HepG2 (cell line): Measurements from ENCODE around the gene RAB35. TPM values are rescaled to one million over a fixed set of nuclear protein-coding genes. Genes with fewer than 3 reads are reported as not detected.

Experiments
- ATF6 ChIP-seq: sonication (generic); formaldehyde crosslinking; conservative IDR thresholded peaks from 2 replicates; pipeline ENCODE4 v1.4.0; 2020; ENCODE audit warnings: missing genetic modification reagents
- DMAP1 ChIP-seq: IDR thresholded peaks from 2 replicates; pipeline ENCODE4 v1.6.1; 2016
- DNMT3B ChIP-seq: conservative IDR thresholded peaks from 2 replicates; pipeline ENCODE4 v1.6.1; 2016; ENCODE audit warnings: missing biosample characterization, control low read depth
- DR1 ChIP-seq: sonication (generic); formaldehyde crosslinking; IDR thresholded peaks from 2 replicates; pipeline ENCODE4 v1.8.0; 2021; ENCODE audit warnings: mild to moderate bottlenecking, missing genetic modification reagents, inconsistent platforms
- KLF9 ChIP-seq: IDR thresholded peaks from 2 replicates; pipeline ENCODE4 v1.6.1; 2016; ENCODE audit warnings: low read depth
- MXD4 ChIP-seq: IDR thresholded peaks from 2 replicates; pipeline ENCODE4 v1.6.1; 2016; ENCODE audit warnings: mild to moderate bottlenecking, missing biosample characterization, missing genetic modification reagents
- TAF1 ChIP-seq: sonication (generic); formaldehyde crosslinking; IDR thresholded peaks from 2 replicates; pipeline ENCODE4 v1.4.0; 2020; ENCODE audit warnings: missing genetic modification reagents
- TBL1XR1 ChIP-seq: fragments of 150-350 bp; IDR thresholded peaks from 2 replicates; pipeline ENCODE4 v1.6.1; 2014; ENCODE audit warnings: borderline replicate concordance, low read length; ENCODE audit not compliant: partially characterized antibody
- ZNF253 ChIP-seq: sonication (generic); formaldehyde crosslinking; IDR thresholded peaks from 2 replicates; pipeline ENCODE4 v1.8.0; 2022; ENCODE audit warnings: mild to moderate bottlenecking, missing genetic modification reagents, borderline replicate concordance
- ZNF331 ChIP-seq: sonication (generic); formaldehyde crosslinking; IDR thresholded peaks from 2 replicates; pipeline ENCODE4 v1.4.0; 2020; ENCODE audit warnings: missing genetic modification reagents
- ZNF333 ChIP-seq: sonication (generic); formaldehyde crosslinking; IDR thresholded peaks from 2 replicates; pipeline ENCODE4 v1.4.0; 2020; ENCODE audit warnings: mild to moderate bottlenecking, missing genetic modification reagents, borderline replicate concordance
- ZNF343 ChIP-seq: sonication (generic); formaldehyde crosslinking; IDR thresholded peaks from 2 replicates; pipeline ENCODE4 v1.4.0; 2020; ENCODE audit warnings: mild to moderate bottlenecking, missing genetic modification reagents
- ZNF512B ChIP-seq: sonication (generic); formaldehyde crosslinking; IDR thresholded peaks from 2 replicates; pipeline ENCODE4 v1.5.1; 2020; ENCODE audit warnings: missing genetic modification reagents, mild to moderate bottlenecking, borderline replicate concordance
- ZNF773 ChIP-seq: sonication (generic); formaldehyde crosslinking; IDR thresholded peaks from 2 replicates; pipeline ENCODE4 v1.4.0; 2020; ENCODE audit warnings: missing genetic modification reagents, borderline replicate concordance
- ZNF850 ChIP-seq: sonication (generic); formaldehyde crosslinking; conservative IDR thresholded peaks from 2 replicates; pipeline ENCODE4 v1.9.0; 2021; ENCODE audit warnings: mild to moderate bottlenecking, missing genetic modification reagents
- ZSCAN25 ChIP-seq: sonication (generic); formaldehyde crosslinking; IDR thresholded peaks from 2 replicates; pipeline ENCODE4 v1.8.0; 2022; ENCODE audit warnings: mild to moderate bottlenecking, missing genetic modification reagents
- polyA plus RNA-seq, 8 experiments: library from polyadenylated mRNA; depleted of rRNA in 3 of 8; stranded (reverse) in 7 of 8; unstranded in 1 of 8; fragments of >200 nt; fragmentation: Illumina TruSeq in 4 of 8; extraction: Trizol in 4 of 8; gene quantifications; 2 replicates each; pipeline versions ENCODE4 v1.2.1 to v1.2.3, GENCODE V29; 2011 to 2016; ENCODE audit warnings: low read depth in 4 of 8, missing spikeins in 1 of 8, mixed read lengths in 1 of 8; ENCODE audit not compliant: insufficient read depth in 1 of 8
- total RNA-seq, 5 experiments: library from RNA; depleted of rRNA; stranded (reverse); fragments of >200 nt; fragmentation: Illumina TruSeq; extraction: Trizol; gene quantifications; 2 replicates each; pipeline ENCODE4 v1.2.3, GENCODE V29; 2016; ENCODE audit warnings: low read depth in 1 of 5
- TF ChIP-seq, protein P1 (sequence below): sonication (generic); formaldehyde crosslinking; IDR thresholded peaks from 2 replicates; pipeline ENCODE4 v1.8.0; 2022; ENCODE audit warnings: mild to moderate bottlenecking, missing genetic modification reagents; ENCODE audit not compliant: insufficient replicate concordance
- TF ChIP-seq, protein P2 (sequence below): sonication (generic); formaldehyde crosslinking; IDR thresholded peaks from 2 replicates; pipeline ENCODE4 v1.5.1; 2020; ENCODE audit warnings: mild to moderate bottlenecking, missing genetic modification reagents, borderline replicate concordance
- TF ChIP-seq, protein P3 (sequence below): sonication (generic); formaldehyde crosslinking; IDR thresholded peaks from 2 replicates; pipeline ENCODE4 v1.4.0; 2020; ENCODE audit warnings: low read depth, mild to moderate bottlenecking, missing genetic modification reagents

RAB35 gene
- total and polyA plus RNA-seq, 2 of the 13 experiments (the other 11 are each of a cell fraction or from before 2014, with no cell fraction given) = 25.2 to 29.1 TPM

GRCh38 chr12:120086801-120087621 lies 29.5 kb downstream of the RAB35 start (continued):
- TF ChIP-seq, protein P1, sequence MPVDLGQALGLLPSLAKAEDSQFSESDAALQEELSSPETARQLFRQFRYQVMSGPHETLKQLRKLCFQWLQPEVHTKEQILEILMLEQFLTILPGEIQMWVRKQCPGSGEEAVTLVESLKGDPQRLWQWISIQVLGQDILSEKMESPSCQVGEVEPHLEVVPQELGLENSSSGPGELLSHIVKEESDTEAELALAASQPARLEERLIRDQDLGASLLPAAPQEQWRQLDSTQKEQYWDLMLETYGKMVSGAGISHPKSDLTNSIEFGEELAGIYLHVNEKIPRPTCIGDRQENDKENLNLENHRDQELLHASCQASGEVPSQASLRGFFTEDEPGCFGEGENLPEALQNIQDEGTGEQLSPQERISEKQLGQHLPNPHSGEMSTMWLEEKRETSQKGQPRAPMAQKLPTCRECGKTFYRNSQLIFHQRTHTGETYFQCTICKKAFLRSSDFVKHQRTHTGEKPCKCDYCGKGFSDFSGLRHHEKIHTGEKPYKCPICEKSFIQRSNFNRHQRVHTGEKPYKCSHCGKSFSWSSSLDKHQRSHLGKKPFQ (CRISPR knock-in tag) = peak; percentile 48
- TF ChIP-seq TAF1 (CRISPR knock-in tag) = peak; percentile 51; the same call in 1 of the 2 replicates
- 0 out of 2 replicates have a peak, but pooled peaks have one; percentile 31 for TF ChIP-seq DR1 (CRISPR knock-in tag)
- TF ChIP-seq TBL1XR1 = peak; percentile 64
- peak; percentile 94 for TF ChIP-seq MXD4 (CRISPR knock-in tag)
- no peak; the same call in 1 of the 2 replicates for TF ChIP-seq ZNF343 (CRISPR knock-in tag)
- 0 out of 2 replicates have a peak, but pooled peaks have one; percentile 24 for TF ChIP-seq KLF9 (CRISPR knock-in tag)
- no peak for TF ChIP-seq DNMT3B
- TF ChIP-seq, protein P2, sequence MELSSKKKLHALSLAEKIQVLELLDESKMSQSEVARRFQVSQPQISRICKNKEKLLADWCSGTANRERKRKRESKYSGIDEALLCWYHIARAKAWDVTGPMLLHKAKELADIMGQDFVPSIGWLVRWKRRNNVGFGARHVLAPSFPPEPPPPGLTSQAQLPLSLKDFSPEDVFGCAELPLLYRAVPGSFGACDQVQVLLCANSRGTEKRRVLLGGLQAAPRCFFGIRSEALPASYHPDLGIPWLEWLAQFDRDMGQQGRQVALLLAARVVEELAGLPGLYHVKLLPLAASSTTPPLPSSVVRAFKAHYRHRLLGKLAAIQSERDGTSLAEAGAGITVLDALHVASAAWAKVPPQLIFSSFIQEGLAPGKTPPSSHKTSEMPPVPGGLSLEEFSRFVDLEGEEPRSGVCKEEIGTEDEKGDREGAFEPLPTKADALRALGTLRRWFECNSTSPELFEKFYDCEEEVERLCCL = no peak
- TF ChIP-seq ATF6 = 0 out of 2 replicates have a peak, but pooled peaks have one; percentile 29
- no peak for TF ChIP-seq ZNF253
- no peak for TF ChIP-seq ZNF512B
- TF ChIP-seq ZNF331 (CRISPR knock-in tag) = peak; percentile 70; the same call in 1 of the 2 replicates
- TF ChIP-seq, protein P3, sequence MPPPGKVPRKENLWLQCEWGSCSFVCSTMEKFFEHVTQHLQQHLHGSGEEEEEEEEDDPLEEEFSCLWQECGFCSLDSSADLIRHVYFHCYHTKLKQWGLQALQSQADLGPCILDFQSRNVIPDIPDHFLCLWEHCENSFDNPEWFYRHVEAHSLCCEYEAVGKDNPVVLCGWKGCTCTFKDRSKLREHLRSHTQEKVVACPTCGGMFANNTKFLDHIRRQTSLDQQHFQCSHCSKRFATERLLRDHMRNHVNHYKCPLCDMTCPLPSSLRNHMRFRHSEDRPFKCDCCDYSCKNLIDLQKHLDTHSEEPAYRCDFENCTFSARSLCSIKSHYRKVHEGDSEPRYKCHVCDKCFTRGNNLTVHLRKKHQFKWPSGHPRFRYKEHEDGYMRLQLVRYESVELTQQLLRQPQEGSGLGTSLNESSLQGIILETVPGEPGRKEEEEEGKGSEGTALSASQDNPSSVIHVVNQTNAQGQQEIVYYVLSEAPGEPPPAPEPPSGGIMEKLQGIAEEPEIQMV (CRISPR knock-in tag) = no peak; the same call in 1 of the 2 replicates
- TF ChIP-seq ZNF333 (CRISPR knock-in tag) = no peak
- TF ChIP-seq ZNF773 (CRISPR knock-in tag) = no peak
- 0 out of 2 replicates have a peak, but pooled peaks have one; percentile 38 for TF ChIP-seq ZSCAN25 (CRISPR knock-in tag)
- TF ChIP-seq ZNF850 (CRISPR knock-in tag) = 0 out of 2 replicates have a peak, but pooled peaks have one; percentile 29
- TF ChIP-seq DMAP1 (CRISPR knock-in tag) = peak; percentile 80
